Glomerular endothelial cell (primary cell): ENCODE measurements around the gene ZBTB26. TPM values are rescaled to one million over a fixed set of nuclear protein-coding genes. Genes with fewer than 3 reads are reported as not detected.

ENCODE experiments used
- DNase-seq: peaks from one replicate; pipeline ENCODE4 v3.0.0-alpha.2; 2011; ENCODE audit warnings: low read depth, low spot score; ENCODE audit errors: extremely low read depth
- total RNA-seq: library from RNA; depleted of rRNA; stranded (reverse); fragments of >200 nt; gene quantifications from 2 replicates; pipeline ENCODE4 v1.2.3, GENCODE V29; 2015

The ZBTB26 gene
- total RNA-seq, result 3.7 and 4.2 TPM in 2 replicates

- DNase-seq, result no peak
These were observed at the start of gene ZBTB26 for GRCh38 chr9:122931226-122932121. Gene ZBTB26 (minus strand): TSS chr9:122931512. CDS start chr9:122919934, 11,578 bp downstream.

- no peak for DNase-seq
These were observed 47.3 kb upstream of the ZBTB26 start for GRCh38 chr9:122978601-122979000.

GRCh38 chr9:122975196-122975595 is 43.9 kb upstream of the ZBTB26 start:
- DNase-seq, result peak; percentile 31

GRCh38 chr9:122961139-122961538 is 29.8 kb upstream of the ZBTB26 start:
- no peak for DNase-seq

GRCh38 chr9:122955961-122956360 is 24.6 kb upstream of the ZBTB26 start:
- no peak for DNase-seq

GRCh38 chr9:122954253-122954691 is 23.0 kb upstream of the ZBTB26 start:
- no peak for DNase-seq

- DNase-seq, result no peak
These were observed 19.7 kb upstream of the ZBTB26 start for GRCh38 chr9:122951056-122951455.

GRCh38 chr9:122950263-122950662 is 19.0 kb upstream of the ZBTB26 start:
- DNase-seq, result no peak

GRCh38 chr9:122949696-122950095 is 18.4 kb upstream of the ZBTB26 start:
- DNase-seq, result no peak

- no peak for DNase-seq
These were observed 17.0 kb upstream of the ZBTB26 start for GRCh38 chr9:122948313-122948712.

GRCh38 chr9:122946461-122947005 is 15.2 kb upstream of the ZBTB26 start:
- DNase-seq, result no peak

- no peak for DNase-seq
These were observed 13.9 kb upstream of the ZBTB26 start for GRCh38 chr9:122944960-122945888.

GRCh38 chr9:122941582-122942234 is 10.4 kb upstream of the ZBTB26 start:
- DNase-seq, result no peak

GRCh38 chr9:122940749-122941581 is 9.7 kb upstream of the ZBTB26 start, which contains the start of gene RABGAP1:
Gene RABGAP1 (plus strand): TSS chr9:122941020. CDS start chr9:122957060, 16,040 bp downstream.
- DNase-seq, result peak; percentile 78

GRCh38 chr9:122940454-122940748 is 9.1 kb upstream of the ZBTB26 start:
- no peak for DNase-seq

- DNase-seq, result no peak
These were observed 8.3 kb upstream of the ZBTB26 start for GRCh38 chr9:122939601-122940000.

GRCh38 chr9:122936883-122937282 is 5.6 kb upstream of the ZBTB26 start:
- no peak for DNase-seq

- DNase-seq, result no peak
These were observed 5.2 kb upstream of the ZBTB26 start for GRCh38 chr9:122936464-122936863.

- DNase-seq, result no peak
These were observed 629 bp downstream of the ZBTB26 start for GRCh38 chr9:122930541-122931225.
